GM21515 (cell line): Measurements from ENCODE around the gene GSTO1.

ENCODE experiments used
- ATAC-seq: cut with Tn5 transposase; IDR thresholded peaks from one replicate; pipeline ENCODE4 v1.9.1; 2021; ENCODE audit not compliant: unreplicated experiment

GSTO1 gene

GRCh38 chr10:104303594-104304355, 49.1 kb downstream of the GSTO1 start:
- ATAC-seq: no peak

- no peak for ATAC-seq
These were observed 49.7 kb downstream of the GSTO1 start for GRCh38 chr10:104304356-104304745.

DNA sequence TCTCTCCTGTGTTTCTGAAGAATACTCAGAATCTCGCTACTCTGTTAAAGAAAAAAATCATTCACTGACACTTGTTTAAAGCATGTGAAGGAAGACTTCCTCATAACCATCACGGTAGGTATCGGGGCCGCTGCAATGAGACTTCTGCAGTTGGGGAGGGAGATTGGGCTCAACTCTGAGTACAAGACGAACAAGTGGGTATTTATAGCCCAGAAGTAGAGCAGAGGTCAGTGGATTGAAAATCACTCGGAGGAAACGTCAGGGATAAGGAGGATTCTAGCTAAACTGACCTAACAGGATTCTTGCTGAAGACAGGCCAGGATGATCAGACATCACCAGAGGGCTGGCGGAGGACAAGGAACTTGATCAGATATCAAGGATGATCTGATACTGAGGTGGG, 50.2 kb downstream of the GSTO1 start:
- ATAC-seq: no peak

DNA sequence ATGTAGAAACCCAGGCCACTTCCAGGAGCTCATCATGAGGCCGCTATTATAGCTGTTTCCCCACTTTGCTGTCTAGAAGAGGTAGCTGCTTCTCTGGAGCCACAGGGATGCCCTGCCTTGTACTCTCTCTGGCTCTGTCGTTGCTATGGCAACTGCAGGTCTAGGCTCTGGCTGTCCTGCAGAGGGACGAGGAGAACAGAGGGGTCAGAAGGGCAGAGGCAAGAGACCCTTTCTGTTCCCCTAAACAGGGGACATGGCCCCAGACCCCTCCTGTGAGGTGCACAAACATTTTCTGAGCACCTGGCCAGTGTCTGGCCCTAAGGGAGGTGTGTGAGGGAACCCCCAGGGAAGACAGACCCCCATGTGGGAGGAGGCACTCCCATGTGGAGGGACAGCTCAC, 52.2 kb downstream of the GSTO1 start:
- ATAC-seq: no peak

DNA sequence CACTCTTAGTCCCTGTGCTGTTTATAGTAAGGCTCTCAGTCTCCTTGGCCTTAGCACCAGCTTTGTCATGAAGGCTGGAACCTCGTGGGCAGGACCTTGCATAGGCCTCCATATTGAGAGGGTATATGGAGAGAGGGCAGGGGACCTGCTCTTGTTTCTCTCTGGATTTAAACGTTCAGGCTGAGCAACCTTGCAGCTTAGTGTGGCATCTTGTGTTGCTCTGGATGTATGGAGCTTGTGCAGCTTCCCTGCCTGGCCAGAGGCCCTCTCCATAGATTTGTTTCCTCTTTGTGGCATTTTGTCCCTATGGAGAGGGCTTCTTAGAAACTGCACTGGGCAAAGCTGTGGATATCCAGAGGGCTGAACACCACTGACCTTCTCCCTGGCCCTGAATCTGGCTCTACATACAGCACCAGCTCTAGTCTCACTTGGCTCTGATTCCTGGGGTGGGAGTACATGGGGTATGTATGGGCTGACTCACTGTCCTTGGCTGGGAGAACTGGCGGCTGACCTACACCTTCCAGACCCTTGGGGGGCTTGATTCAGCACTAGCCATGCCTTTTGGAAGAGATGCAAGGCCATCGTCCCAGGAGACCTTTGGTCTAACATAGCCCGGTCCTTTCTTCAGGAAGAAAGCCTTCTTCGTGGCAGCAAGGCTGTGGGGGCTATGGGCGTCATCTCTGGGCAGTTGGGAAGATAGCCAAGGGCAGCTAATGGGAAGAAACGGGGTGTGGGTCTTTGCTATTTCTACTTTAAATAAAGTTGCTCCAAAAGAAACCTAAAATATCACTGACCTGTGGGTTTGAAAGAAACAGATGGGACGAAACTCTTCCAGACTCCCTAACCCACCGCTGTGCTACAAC, 53.1 kb downstream of the GSTO1 start:
- ATAC-seq: no peak

- ATAC-seq: peak; percentile 90
These were observed 53.8 kb downstream of the GSTO1 start for GRCh38 chr10:104308439-104308903.

GRCh38 chr10:104309980-104310978, 55.6 kb downstream of the GSTO1 start:
- ATAC-seq: no peak

DNA sequence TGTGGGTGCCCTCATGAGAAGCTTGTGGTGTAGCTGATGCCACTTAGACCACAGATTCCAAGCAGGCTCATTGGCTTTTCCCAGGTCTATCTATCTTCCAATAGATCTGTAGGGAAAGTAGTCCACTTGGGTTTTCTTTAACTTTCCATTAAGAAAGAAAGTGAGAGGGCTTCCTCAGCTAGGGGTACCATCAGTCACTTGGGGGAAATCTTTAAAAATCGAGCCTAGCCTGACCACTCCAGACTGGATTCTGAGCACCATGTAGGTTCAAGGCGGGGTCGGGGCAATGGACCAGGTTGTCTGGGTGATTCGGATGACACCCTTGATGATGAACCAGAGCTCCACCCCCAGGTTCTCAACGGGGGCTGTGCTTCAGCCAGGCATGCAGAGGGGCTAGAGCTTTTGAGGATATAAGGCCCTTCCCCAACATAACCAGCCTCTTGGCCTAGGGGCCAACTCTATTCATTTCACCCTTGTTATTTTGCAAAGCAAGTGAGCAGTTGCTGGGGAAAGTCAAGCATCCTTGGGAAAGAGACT, 56.6 kb downstream of the GSTO1 start:
- no peak for ATAC-seq

GRCh38 chr10:104314591-104315485, 60.1 kb downstream of the GSTO1 start:
- no peak for ATAC-seq

DNA sequence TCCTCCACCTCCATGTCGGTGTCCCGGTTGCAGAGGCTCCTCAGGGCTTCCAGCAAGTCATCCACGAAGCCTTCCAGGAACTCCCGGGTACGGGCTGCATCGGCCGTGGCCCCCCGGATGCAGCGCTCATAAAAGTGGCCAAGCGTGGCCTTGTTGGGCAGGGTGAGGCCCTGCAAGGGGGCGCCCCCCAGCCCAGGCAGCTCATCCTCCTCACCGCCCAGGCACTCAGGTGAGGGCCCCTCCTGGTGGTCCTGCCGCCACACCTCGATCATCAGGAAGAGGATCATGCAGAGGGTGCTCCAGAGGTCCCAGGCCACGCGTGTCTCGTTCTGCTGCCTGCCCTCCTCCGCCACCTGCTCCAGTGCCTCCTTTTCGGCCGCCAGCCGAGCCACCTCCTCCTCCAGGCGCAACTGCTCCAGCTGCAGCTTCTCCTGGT, 60.8 kb downstream of the GSTO1 start:
- no peak for ATAC-seq

DNA sequence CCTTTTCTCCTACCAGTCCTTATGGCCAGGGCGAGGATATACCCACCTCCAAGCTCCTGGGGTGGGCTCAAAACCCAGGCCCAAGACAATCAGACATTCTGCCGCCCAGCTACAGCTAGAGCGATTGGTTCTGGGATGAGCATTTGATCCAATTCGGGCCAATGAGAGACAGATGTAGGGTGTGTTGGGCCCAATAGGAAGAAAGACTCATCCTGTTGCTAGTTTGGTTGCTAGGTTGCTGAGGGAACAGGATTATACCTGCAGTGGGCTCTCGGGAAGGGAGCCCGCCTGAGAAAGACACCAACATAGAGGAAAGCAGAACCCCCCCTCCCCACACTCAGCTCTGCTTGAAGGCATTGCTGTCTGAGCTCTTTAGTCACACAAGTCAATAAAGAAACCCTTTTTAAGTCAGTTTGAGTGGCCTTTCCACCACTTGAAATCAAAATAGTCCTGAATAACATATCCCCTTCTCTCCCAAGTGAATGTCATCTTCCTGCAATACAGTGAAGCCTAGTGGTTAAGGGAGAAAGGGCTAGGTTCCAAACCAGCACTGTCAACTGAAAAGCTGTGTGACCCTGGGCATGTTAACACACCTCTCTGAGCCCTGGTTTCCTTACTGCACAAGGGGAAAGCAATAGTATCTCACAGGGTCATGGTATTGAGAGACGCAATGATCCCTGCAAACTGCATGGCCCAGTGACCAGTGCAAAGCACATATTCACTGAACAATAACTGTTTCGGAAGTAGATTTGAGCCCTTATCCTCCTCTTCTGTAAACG, 61.8 kb downstream of the GSTO1 start:
- no peak for ATAC-seq
